Midbrain (tissue), 1 donor: ENCODE measurements around the gene HINFP.
"Not testable (repeated sequence)": the region's sequence is repeated elsewhere in the genome, so short reads cannot be mapped to it uniquely, and the experiment has no call there.

Experiments used
- DNase-seq: peaks from one replicate; lab custom pipeline; 2025; lab: John Stamatoyannopoulos, UW

Gene HINFP

DNA sequence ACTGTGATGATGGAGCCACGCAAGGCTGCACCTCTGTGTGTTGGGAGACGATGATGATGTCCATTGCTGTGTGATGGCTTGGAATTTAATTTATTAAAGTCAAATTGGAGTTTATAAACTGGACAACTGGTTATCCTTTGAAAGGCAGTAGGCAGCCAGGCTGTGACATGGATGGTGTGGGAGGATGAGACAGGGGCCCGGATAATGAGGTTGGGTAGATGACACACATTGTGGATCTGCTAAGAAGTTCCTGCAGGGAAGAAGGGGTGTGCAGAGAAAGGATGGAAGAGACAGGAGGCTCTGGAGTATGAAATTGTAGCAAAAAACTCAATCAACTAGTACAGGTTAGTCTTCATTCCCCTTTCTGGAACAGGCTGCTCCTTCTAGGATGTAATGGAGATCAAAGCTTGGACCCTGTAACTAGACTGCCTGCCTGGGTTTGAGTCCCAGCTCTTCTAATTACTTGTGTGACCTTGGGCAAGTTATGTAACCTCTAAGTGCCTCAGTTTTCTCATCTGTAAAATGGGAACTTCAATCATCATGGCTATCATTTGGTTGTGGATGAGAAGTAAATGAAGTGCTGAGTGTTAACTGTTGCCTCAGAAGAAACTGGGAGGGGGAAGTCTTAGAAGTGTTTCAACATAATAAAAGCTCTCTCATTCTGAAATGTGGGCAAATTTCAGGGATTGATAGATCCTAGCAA lies 4.2 kb upstream of the HINFP start:
- DNase-seq = no peak

DNA sequence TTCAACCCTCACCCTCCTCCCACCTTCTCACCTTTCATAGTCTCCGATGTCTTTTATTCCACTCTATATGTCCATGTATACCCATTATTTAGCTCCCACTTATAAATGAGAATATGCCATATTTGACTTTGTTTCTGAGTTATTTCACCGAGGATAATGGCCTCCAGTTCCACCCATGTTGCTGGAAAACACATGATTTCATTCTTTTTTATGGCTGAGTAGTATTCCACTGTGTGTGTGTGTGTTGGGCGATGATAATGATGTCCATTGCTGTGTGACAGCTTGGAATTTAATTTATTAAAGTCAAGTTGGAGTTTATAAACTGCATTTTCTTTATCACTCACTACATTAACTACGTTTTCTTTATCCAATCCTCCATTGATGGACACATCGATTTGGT lies 3.2 kb upstream of the HINFP start:
- no peak for DNase-seq

DNA sequence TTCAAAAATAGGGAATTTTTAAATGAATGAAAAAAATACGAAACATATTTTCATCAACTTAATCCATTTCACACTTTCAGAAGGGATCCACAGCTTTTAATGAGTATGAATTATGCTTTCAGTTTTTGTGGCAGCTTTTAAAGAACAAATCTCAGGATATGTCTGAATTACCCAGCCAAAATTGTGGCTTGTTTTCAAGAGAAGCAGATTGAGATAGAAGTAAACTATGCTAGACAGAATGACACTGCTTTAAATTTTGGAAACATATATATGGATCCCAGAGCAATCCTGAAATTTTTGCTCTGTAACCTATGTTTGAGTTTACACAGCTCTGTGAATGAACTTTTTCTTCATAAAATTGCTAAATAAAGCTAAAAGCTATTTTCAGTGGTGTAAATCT lies 2.4 kb upstream of the HINFP start:
- no peak for DNase-seq

DNA sequence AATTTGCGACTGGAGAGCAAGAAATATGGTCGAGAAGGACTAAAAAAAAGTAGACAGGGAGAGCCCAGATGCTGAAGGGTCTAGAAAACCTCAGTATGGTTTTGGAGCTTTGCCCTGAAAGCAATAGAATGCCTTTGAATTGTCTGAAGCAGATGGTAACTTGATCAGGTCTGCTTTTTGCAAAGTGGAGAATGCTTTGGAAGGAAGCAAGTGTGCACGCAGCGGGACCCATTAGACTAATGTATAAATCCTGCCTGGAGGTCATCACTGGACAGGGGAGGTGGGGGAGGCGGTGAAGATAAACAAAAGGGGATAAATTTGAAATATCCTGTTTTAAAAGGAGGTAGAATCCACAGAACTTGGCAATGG lies 757 bp upstream of the HINFP start:
- DNase-seq = peak; percentile 36

DNA sequence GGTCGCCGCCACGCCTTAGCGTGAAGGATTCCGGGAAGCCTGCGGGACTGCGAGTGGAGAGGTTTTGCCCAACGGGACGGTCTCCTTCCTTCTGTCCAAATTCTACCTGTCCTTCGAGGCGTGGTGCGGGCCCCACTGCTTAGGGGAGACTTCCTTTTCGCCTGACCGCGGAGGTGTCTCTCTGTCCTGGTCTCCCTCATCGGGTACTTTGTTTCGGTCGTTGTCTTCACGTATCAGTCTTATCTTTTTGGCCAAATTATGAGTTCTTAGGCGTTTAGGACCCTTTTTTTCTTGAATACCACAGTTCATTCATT lies 388 bp downstream of the HINFP start:
- no peak for DNase-seq

DNA sequence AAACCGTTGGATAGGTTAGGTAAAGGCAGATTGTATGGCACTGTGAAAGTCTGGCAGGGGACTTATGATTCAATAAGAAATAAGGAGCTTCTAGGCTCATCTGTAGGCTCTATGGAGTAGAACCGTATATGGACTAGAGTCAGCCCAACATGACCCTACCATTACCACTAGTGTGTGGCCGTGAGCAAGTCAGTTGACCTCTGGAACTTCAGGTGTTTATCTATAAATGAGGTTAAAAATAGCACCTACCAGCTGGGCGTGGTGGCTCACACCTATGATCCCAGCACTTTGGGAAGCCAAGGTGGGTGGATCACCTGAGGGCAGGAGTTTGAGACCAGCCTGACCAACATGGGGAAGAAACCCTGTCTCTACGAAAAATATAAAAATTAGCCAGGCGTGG lies 4.4 kb downstream of the HINFP start:
- no peak for DNase-seq

DNA sequence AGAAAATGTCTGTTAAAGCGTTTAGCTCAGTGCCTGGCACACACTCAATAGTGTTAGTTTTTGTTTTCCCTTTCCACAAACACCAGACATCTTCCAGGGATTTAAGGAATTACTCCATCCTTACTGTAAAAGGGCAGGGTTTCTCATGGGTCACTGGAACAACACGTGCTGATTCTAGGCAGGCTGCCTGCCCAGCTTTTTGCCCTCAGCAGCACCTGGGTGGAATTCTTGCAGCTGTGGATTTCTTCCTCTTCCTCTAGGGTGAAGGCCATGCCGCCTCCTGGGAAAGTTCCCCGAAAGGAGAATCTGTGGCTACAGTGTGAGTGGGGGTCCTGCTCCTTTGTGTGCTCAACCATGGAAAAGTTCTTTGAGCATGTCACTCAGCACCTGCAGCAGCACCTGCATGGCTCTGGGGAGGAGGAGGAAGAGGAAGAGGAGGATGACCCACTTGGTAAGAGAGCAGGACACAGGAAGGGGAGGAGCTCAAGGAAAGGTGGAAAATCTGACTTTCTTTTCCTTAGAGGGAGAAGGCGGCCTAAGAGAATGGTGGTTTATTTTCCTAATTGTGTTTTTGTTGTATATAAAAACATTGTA lies 5.4 kb downstream of the HINFP start:
- no peak for DNase-seq

DNA sequence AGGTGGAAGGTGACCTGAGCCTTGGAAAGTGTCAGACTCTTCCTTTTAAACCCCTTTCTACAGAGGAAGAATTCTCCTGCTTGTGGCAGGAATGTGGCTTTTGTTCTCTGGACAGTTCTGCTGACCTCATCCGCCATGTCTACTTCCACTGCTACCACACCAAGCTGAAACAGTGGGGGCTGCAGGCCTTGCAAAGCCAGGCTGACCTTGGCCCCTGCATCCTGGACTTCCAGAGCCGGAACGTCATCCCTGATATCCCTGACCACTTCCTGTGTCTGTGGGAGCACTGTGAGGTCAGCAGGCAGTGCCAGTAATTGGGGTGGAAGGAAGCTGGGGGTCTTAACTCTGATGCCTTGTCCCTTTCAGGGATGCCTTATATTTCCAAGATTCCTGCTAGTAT lies 9.3 kb downstream of the HINFP start:
- no peak for DNase-seq

DNA sequence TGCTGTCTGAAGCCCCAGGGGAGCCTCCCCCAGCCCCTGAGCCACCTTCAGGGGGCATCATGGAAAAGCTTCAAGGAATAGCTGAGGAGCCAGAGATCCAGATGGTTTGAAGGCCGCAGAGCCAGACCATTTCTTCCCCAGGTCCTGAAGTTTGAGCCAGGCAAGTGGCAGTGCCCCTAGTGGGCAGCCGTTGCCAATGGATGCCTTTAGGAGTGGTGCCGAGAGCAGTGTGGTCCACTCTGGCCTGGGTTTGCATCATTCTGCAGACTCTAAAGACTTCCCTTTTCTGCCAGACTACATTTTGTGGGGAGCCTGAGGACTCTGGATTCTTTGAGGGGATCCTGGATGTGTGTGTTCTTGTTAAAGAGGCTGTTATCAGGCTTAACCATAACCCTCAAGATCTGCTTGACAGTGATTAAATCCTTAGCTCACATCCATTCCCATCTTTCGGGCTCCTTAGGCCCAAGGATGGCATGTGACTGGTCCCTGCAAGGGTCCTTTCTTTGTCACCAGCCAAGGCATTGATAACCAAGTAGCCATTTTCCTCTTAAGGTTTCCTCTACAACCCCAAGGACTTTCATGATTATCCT lies 13.1 kb downstream of the HINFP start:
- no peak for DNase-seq

DNA sequence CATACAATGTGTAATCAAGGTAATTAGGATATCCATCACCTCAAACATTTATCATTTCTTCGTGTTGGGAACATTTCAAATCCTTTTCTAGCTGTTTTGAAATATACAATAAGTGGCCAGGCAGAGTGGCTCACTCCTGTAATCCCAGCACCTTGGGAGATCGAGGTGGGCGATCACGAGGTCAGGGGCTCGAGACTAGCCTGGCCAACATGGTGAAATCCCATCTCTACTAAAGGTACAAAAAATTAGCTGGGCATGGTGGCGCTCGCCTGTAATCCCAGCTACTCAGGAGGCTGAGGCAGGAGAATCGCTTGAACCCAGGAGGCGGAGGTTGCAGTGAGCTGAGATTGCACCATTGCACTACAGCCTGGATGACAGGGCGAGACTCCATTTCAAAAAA lies 17.9 kb downstream of the HINFP start:
- not testable (repeated sequence) for DNase-seq

DNA sequence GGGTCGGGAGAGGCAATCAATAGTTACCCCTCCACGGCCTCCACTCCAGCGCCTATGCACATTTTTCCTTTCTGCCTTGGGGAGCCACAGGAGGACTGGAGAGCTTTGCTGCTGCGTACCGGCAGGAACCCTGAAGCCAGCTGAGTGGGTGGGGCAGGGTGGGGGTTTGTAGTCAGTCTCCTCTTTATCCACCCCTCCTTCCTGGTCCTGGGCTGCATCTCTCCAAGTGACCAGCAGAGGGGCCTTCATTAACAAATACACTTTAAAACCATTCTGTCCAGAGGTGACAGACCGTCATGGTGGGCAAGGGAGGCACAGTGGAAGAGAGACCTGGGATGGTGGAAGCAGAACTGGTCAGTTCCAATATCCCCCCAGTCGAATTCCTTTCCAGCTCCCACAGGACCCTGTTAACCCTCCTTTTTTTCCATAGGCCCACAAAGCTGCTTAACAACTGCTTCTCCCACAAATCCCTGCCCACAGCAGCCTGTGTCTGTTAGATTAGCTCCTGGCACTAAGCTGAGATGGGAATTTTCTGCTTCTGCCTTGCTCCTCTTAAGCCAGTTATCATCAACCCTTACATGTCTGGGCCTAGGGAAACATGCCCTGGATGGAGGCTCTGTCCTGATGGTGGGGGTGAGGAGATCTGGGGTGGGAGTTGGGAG lies 23.6 kb downstream of the HINFP start:
- DNase-seq = peak; percentile 9

DNA sequence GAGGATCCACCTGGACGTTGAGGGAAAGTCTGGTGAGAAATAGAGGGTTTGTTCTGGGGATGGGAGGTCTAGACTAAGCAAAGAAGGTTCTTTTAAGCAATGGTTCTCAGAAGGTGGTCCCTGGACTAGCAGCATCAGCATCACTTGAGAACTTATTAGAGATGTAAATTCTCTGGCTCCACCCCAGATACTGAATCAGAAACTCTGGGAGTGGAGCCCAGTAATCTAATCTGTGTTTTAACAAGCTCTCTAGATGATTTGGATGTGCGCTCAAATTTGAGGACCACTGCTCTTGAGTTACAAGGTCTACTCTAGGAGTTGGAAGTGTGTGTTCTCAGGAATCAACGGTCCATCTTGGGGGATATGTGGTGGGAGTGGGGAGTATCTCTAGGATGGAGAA lies 24.2 kb downstream of the HINFP start:
- no peak for DNase-seq

DNA sequence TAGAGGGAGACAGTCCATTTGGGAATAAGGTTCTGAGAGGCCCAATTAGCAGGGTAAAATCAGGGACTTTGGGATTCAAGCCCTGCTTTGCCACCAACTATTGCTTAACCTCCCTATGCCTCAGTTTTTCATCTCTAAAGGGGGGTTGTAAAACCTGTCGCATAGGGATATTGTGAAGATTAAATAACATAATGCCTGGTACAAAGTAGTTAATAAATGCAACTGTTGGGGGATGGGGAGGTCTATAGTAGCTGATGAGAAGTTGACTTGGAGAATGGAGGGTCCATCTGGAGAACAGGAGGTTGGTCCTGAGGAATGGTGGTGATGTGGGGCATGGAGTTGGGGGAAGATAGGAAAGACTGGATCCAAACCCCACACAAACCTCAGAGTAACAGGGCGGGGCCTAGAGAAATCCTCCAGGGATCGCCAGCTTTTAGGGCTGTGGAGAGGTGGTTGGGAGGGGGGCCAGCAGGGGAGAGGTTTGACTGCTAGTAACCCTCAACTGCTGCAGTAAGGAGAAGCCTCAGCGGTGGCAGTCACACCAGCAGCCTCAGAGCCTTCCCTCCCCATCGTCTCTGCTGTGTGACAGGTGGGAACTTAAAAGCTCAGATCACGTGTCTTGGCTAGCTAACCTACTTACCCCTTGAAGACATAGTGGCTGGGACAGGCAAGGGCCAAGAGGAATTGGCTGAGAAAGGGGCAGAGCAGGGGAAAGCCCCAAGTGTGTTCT lies 26.4 kb downstream of the HINFP start:
- no peak for DNase-seq

DNA sequence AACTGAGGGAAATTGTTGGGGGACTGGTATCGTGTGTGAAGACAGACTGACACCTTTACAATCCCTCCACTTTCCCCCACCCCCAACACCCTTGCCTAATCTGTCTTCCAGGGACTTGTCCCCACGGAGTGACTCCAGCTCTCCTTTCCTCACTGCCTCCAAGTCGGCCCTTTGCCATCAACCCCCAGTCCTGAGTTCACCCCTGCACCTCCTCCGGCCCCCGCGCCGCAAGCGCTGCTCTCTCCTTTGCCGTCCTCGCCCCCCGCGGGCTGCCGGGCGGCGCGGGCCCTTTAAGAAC lies 27.3 kb downstream of the HINFP start:
- DNase-seq = no peak

DNA sequence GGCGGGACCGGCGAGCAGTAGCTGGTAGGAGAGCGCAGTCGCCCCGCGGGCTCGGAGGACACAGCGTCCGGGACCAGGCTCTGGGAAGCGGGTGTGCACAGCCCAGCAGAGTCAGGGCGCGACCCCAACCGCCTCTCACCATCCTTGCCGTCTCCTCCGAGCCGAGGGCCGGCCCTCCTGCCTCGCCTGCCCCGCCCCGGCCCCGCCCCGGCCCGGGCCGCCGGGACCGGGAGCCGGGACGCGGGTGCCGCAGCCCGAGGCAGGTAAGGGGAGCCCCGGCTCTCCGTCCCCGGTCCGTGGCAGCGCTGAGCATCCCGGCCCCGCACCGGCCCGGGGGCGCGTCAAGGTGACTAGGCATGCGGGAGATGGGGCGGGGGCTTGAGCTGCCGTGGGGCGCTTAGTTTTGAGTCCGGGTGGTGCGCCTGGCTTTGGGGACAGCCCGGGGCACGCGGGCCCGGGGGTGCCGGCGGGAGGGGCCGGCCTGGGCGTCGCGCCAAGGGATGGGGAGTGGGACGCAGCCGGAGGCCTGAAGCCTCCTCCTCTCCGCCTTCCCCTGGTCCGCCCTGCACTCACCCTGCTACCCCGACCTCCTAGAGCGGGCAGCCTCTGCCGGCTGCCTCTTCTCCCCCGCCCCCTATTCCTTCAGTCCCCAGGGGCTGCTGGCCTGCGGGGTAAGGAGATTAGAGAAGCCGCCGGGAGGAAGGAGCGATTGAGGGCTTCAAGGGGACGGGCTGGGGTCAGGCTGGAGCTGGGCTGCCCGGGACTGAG lies 27.8 kb downstream of the HINFP start, which contains the start of gene ABCG4:
Gene ABCG4, plus strand, starts transcription at position 35 of the 768 bp plus-strand sequence. CDS start 914 bp downstream, outside the sequence.
- DNase-seq = no peak

DNA sequence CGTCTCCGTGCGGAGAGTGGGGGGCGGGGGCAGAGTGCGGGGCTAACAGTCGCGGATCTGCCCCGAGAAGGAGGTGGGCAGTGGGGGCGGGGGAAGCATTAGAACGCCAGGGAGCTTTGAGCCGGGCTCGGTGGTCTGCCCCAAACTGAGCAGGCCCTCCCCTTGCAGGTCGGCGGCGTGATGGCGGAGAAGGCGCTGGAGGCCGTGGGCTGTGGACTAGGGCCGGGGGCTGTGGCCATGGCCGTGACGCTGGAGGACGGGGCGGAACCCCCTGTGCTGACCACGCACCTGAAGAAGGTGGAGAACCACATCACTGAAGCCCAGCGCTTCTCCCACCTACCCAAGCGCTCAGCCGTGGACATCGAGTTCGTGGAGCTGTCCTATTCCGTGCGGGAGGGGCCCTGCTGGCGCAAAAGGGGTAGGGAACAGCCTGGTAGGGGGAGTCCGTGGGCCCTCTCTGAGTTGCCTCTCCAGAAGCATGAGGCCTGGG lies 28.5 kb downstream of the HINFP start:
- DNase-seq = no peak

DNA sequence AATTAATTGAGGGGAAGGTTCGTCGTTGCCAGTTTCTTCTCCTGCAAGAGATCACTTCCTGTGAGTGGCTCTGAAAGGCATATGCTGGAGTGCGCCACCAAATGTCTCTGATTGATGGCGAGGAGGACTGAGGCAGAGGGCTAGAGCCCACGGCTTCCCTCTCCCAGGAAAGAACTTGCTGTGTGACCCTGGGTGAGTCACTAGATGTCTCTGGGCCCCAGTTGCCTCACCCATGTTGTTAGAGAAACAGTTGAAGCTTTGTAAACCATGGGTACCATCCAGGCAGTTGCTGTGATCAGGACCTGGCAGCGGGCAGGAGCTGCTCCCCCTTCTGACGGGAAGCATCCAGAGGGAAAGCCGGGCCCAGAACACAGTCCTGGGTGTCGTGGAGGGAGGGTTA lies 30.7 kb downstream of the HINFP start:
- no peak for DNase-seq

DNA sequence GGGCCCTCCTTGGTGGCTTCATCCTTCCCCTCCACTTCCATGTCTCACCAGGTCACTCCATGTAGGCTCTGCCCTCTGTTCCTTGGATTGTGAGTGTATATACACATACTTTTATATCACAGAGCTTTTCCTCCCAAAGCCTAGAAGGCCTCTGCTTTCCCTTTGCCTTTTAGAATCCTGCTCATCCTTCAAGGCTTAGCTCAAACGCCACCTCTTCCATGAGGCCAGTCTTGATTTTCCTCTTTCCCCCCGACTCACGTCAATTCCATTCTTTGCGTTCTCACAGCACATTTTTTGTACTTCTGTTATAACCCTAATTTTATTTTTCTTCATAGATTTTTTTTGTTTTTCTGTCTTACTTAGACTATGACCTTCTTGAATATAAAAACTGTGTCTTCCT lies 31.2 kb downstream of the HINFP start:
- no peak for DNase-seq

DNA sequence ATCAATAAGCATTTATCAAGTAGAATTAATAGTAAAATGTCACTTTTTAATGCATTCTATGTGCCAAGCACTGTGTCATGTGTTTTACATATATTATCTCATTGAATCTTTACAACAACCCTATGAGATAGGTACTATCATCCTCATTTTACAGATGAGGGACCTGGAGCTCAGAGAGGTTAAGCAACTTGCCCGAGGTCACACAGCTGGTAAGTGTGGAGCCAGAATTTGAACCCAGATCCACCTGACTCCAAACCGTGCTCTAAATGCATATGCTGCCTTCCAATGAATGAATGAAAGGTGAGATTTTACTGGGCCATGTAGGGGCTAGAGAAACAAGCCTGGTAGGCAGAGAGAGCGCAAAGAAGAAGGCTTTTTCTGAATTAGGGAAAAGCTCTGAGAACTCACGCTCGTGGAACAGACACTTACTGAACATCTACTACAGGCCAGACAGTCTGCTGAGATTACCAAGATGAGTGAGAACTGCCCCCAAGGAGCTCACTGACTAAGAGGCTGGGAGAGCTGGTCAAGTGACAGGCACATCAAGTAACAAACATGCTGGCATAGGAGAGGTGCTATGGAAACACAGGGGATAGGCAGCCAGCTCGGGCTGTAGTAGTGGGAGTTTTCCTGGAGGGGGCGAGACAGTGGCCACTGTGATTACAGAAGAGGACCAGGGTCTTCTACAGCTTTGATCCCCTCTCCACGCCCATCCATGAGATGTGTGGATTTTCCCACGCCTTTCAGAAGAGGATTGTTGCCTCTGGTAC lies 31.9 kb downstream of the HINFP start:
- DNase-seq = no peak

DNA sequence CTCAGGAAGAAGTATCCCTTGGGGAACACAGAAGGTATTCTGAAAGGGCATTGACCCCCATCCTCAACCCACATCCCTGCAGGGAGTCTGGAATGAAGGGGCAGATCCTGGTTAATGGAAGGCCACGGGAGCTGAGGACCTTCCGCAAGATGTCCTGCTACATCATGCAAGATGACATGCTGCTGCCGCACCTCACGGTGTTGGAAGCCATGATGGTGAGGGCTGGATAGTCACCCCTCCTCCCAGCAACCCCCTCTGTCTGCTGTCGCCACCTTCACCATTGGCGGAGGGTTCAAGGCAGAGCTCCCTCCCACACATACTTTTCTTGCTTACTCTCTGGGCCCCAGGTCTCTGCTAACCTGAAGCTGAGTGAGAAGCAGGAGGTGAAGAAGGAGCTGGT lies 32.8 kb downstream of the HINFP start:
- no peak for DNase-seq
